A549 treated with CORT108297 at 1 μM for 4 hours (cell line): ENCODE measurements around the gene CCZ1. TPM values are rescaled to one million over a fixed set of nuclear protein-coding genes. Genes with fewer than 3 reads are reported as not detected.

Experiments
- total RNA-seq: library from RNA; stranded (reverse); fragments of 200-300 nt; extraction: Qiagen RNA extraction; gene quantifications from 5 replicates; pipeline ENCODE4 v1.2.3, GENCODE V29; 2022

The CCZ1 gene
- 72.0 to 83.7 TPM (median 79.4 TPM) in 5 replicates for total RNA-seq

GRCh38 chr7:5898480-5899224 lies at the start of gene CCZ1:
CCZ1 (plus strand) TSS chr7:5898733; CDS start chr7:5898800, 67 bp downstream.

DNA sequence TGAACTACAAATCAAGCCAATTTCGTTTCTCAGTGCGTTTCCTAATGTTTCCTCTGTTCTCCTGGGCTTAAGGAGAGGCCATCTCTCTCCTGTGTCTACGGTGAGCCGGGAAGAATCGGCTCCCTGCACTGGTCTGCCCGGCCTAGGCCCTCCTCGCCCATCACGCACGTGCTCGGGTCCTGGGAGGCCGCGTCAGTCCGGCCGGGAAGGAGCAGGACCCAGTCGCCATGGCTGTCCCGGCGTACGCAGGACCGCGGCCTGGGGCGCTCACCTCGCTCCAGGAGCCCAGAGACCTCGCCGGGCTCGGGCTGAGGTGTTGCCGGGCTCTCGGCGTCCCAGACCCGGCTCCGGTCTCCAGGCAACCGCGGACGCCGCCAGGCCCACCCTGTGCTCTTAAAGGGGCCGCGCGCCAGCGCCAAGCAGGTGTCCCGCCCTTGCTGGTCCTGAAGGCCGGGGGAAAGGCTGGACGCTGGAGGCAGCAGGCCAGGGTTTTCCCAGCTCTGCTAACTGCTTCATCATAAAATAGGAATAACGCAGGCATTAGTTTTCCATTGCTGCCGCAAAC lies 71.9 kb downstream of the CCZ1 start, which contains the start of gene RSPH10B:
TSS of gene RSPH10B (minus strand) at position 343 of the 565 bp plus-strand sequence. CDS start 3,573 bp downstream, outside the sequence.

Other genes with a start within 250 kb of the CCZ1 start
- gene RNF216, start 117.1 kb upstream of the CCZ1 start, total RNA-seq = 23.3 to 27.9 TPM (median 25.8 TPM) in 5 replicates
- not detected in 5 replicates for gene OCM, start 17.9 kb upstream of the CCZ1 start, total RNA-seq
- 0.04 to 0.12 TPM (median 0.10 TPM) in 3 of 5 replicates, not detected in the others for gene RSPH10B, start 72.0 kb downstream of the CCZ1 start, total RNA-seq
- gene PMS2, start 110.3 kb downstream of the CCZ1 start, total RNA-seq = 10.0 to 16.1 TPM (median 12.2 TPM) in 5 replicates
- 91.4 to 98.8 TPM (median 93.8 TPM) in 5 replicates for gene AIMP2, start 110.5 kb downstream of the CCZ1 start, total RNA-seq
- gene ANKRD61, start 132.6 kb downstream of the CCZ1 start, total RNA-seq = 0.54 to 0.78 TPM (median 0.62 TPM) in 5 replicates
- 66.0 to 79.9 TPM (median 76.1 TPM) in 5 replicates for gene EIF2AK1, start 160.4 kb downstream of the CCZ1 start, total RNA-seq
- gene USP42, start 206.2 kb downstream of the CCZ1 start, total RNA-seq = 6.4 to 8.7 TPM (median 7.9 TPM) in 5 replicates